HepG2 (cell line): ENCODE results near the gene TOB1. TPM values are rescaled to one million over a fixed set of nuclear protein-coding genes. Genes with fewer than 3 reads are reported as not detected.
A peak's percentile ranks its signal among the peaks of the same experiment; 100 is the strongest.

ENCODE experiments used
- ATM ChIP-seq: fragments of 450-650 bp; IDR thresholded peaks from 2 replicates; pipeline ENCODE4 v1.7.1; 2017; ENCODE audit warnings: mild to moderate bottlenecking, borderline replicate concordance
- EP300 ChIP-seq, 3 experiments: sonication (generic) in 1 of 3; formaldehyde crosslinking in 1 of 3; IDR thresholded peaks; 2 replicates each; pipeline versions ENCODE4 v1.5.1 to v1.6.1; 2011 to 2020; ENCODE audit warnings: low read depth in 2 of 3, low read length in 2 of 3, borderline replicate concordance in 1 of 3, improper control_type of control experiment in 1 of 3, mild to moderate bottlenecking in 1 of 3, missing genetic modification reagents in 1 of 3, moderate library complexity in 1 of 3
- HOXA3 ChIP-seq: sonication (generic); formaldehyde crosslinking; IDR thresholded peaks from 2 replicates; pipeline ENCODE4 v1.5.0; 2020; ENCODE audit warnings: missing genetic modification reagents
- JDP2 ChIP-seq: sonication (generic); formaldehyde crosslinking; IDR thresholded peaks from 2 replicates; pipeline ENCODE4 v1.8.1; 2022; ENCODE audit warnings: missing genetic modification reagents, borderline replicate concordance
- KAT7 ChIP-seq: IDR thresholded peaks from 2 replicates; pipeline ENCODE4 v1.6.1; 2018; ENCODE audit warnings: borderline replicate concordance, missing compliant biosample characterization
- MAFF ChIP-seq: IDR thresholded peaks from 2 replicates; pipeline ENCODE4 v1.6.1; 2011; ENCODE audit warnings: low read depth, low read length, improper control_type of control experiment
- MXD4 ChIP-seq: IDR thresholded peaks from 2 replicates; pipeline ENCODE4 v1.6.1; 2016; ENCODE audit warnings: mild to moderate bottlenecking, missing biosample characterization, missing genetic modification reagents
- SKI ChIP-seq: fragments of 450-650 bp; IDR thresholded peaks from one replicate; pipeline ENCODE4 v1.6.1; 2018; ENCODE audit warnings: mild to moderate bottlenecking; ENCODE audit not compliant: partially characterized antibody
- ZNF260 ChIP-seq: sonication (generic); formaldehyde crosslinking; IDR thresholded peaks from 2 replicates; pipeline ENCODE4 v1.4.0; 2020; ENCODE audit warnings: missing genetic modification reagents, low read depth, mild to moderate bottlenecking, borderline replicate concordance
- ZNF282 ChIP-seq: fragments of 450-650 bp; IDR thresholded peaks from 2 replicates; pipeline ENCODE4 v1.6.1; 2018; ENCODE audit not compliant: partially characterized antibody
- ZNF317 ChIP-seq: sonication (generic); formaldehyde crosslinking; IDR thresholded peaks from 2 replicates; pipeline ENCODE4 v1.5.0; 2020; ENCODE audit warnings: mild to moderate bottlenecking, missing genetic modification reagents
- ZNF816 ChIP-seq: sonication (generic); formaldehyde crosslinking; IDR thresholded peaks from 2 replicates; pipeline ENCODE4 v1.8.0; 2022; ENCODE audit warnings: missing genetic modification reagents, mild to moderate bottlenecking, borderline replicate concordance
- ZNF850 ChIP-seq: sonication (generic); formaldehyde crosslinking; conservative IDR thresholded peaks from 2 replicates; pipeline ENCODE4 v1.9.0; 2021; ENCODE audit warnings: mild to moderate bottlenecking, missing genetic modification reagents
- polyA plus RNA-seq, 8 experiments: library from polyadenylated mRNA; depleted of rRNA in 3 of 8; stranded (reverse) in 7 of 8; unstranded in 1 of 8; fragments of >200 nt; fragmentation: Illumina TruSeq in 4 of 8; extraction: Trizol in 4 of 8; gene quantifications; 2 replicates each; pipeline versions ENCODE4 v1.2.1 to v1.2.3, GENCODE V29; 2011 to 2016; ENCODE audit warnings: low read depth in 4 of 8, missing spikeins in 1 of 8, mixed read lengths in 1 of 8; ENCODE audit not compliant: insufficient read depth in 1 of 8
- total RNA-seq, 5 experiments: library from RNA; depleted of rRNA; stranded (reverse); fragments of >200 nt; fragmentation: Illumina TruSeq; extraction: Trizol; gene quantifications; 2 replicates each; pipeline ENCODE4 v1.2.3, GENCODE V29; 2016; ENCODE audit warnings: low read depth in 1 of 5
- TF ChIP-seq, protein P1 (sequence below): sonication (generic); formaldehyde crosslinking; IDR thresholded peaks from 2 replicates; pipeline ENCODE4 v1.4.0; 2020; ENCODE audit warnings: missing genetic modification reagents, borderline replicate concordance
- TF ChIP-seq, protein P2 (sequence below): sonication (generic); formaldehyde crosslinking; IDR thresholded peaks from 2 replicates; pipeline ENCODE4 v1.5.1; 2020; ENCODE audit warnings: missing genetic modification reagents, mild to moderate bottlenecking, borderline replicate concordance
- TF ChIP-seq, protein P3 (sequence below): sonication (generic); formaldehyde crosslinking; IDR thresholded peaks from 2 replicates; pipeline ENCODE4; 2020; ENCODE audit warnings: missing genetic modification reagents, mild to moderate bottlenecking, borderline replicate concordance
- TF ChIP-seq, protein P4 (sequence below): sonication (generic); formaldehyde crosslinking; IDR thresholded peaks from 2 replicates; pipeline ENCODE4 v1.8.1; 2023; ENCODE audit warnings: missing genetic modification reagents, mild to moderate bottlenecking, borderline replicate concordance

The TOB1 gene
- total and polyA plus RNA-seq, 2 of the 13 experiments (the other 11 are each of a cell fraction or from before 2014, with no cell fraction given), result 21.9 to 57.7 TPM

DNA sequence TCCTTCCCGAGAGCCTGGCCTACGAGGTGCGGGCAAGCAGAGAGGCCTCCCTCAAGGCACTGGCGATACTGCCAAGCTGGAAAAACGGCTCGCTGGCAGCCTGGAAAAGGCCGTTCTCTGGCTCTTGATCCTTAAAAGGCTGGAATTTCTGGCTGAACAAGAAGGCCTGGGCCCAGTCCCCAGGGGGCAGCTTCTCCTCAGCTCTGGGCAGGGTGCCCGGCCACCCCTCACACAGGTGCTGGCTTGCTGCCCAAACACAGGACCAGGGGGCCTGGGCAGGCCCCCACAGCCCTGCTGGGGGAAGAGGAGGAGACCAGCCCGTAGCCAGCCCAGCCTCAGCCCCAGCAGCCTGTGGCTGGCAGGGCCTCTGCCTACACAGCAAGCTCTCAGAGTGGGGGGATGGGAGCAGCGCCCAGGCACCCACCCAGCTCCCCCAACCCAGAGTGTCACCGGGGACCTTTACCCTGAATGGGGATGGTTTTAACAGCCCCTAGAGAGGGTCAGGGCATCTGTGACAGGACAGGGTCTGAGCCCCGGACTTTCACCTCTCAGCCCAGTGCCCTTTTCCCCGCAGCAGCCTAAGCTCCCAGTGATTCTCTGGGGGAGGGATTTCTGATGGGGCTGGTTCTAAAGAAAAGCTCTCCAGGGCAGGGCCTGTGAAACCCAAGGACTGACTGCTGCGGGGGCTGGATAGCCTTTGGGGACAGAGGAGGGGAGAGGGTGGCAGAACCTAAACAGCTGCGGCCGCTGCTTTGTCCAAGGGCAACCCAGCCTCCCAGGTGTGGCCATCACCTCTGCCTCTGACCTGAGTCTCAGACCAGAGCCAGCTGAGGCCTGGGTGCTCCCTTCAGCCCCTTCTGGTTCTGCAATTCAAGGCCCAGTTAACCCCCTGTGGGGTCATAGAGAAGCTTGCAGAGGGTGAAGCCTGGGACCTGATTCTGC is 38.6 kb upstream of the TOB1 start (continued):
- TF ChIP-seq, protein P1, sequence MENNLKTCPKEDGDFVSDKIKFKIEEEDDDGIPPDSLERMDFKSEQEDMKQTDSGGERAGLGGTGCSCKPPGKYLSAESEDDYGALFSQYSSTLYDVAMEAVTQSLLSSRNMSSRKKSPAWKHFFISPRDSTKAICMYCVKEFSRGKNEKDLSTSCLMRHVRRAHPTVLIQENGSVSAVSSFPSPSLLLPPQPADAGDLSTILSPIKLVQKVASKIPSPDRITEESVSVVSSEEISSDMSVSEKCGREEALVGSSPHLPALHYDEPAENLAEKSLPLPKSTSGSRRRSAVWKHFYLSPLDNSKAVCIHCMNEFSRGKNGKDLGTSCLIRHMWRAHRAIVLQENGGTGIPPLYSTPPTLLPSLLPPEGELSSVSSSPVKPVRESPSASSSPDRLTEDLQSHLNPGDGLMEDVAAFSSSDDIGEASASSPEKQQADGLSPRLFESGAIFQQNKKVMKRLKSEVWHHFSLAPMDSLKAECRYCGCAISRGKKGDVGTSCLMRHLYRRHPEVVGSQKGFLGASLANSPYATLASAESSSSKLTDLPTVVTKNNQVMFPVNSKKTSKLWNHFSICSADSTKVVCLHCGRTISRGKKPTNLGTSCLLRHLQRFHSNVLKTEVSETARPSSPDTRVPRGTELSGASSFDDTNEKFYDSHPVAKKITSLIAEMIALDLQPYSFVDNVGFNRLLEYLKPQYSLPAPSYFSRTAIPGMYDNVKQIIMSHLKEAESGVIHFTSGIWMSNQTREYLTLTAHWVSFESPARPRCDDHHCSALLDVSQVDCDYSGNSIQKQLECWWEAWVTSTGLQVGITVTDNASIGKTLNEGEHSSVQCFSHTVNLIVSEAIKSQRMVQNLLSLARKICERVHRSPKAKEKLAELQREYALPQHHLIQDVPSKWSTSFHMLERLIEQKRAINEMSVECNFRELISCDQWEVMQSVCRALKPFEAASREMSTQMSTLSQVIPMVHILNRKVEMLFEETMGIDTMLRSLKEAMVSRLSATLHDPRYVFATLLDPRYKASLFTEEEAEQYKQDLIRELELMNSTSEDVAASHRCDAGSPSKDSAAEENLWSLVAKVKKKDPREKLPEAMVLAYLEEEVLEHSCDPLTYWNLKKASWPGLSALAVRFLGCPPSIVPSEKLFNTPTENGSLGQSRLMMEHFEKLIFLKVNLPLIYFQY, result no peak; the same call in 1 of the 2 replicates
- TF ChIP-seq ZNF282, result no peak
- 0 out of 2 replicates have a peak, but pooled peaks have one; percentile 59 for TF ChIP-seq ZNF260 (CRISPR knock-in tag)
- TF ChIP-seq ATM, result no peak
- peak; percentile 58; the same call in 1 of the 2 replicates for TF ChIP-seq HOXA3 (CRISPR knock-in tag)
- TF ChIP-seq MAFF, result no peak
- no peak; the same call in 1 of the 2 replicates for TF ChIP-seq ZNF317 (CRISPR knock-in tag)
- TF ChIP-seq SKI, result peak; percentile 24
- TF ChIP-seq JDP2 (CRISPR knock-in tag), result no peak
- TF ChIP-seq, protein P2, sequence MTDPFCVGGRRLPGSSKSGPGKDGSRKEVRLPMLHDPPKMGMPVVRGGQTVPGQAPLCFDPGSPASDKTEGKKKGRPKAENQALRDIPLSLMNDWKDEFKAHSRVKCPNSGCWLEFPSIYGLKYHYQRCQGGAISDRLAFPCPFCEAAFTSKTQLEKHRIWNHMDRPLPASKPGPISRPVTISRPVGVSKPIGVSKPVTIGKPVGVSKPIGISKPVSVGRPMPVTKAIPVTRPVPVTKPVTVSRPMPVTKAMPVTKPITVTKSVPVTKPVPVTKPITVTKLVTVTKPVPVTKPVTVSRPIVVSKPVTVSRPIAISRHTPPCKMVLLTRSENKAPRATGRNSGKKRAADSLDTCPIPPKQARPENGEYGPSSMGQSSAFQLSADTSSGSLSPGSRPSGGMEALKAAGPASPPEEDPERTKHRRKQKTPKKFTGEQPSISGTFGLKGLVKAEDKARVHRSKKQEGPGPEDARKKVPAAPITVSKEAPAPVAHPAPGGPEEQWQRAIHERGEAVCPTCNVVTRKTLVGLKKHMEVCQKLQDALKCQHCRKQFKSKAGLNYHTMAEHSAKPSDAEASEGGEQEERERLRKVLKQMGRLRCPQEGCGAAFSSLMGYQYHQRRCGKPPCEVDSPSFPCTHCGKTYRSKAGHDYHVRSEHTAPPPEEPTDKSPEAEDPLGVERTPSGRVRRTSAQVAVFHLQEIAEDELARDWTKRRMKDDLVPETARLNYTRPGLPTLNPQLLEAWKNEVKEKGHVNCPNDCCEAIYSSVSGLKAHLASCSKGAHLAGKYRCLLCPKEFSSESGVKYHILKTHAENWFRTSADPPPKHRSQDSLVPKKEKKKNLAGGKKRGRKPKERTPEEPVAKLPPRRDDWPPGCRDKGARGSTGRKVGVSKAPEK (CRISPR knock-in tag), result no peak
- TF ChIP-seq, protein P3, sequence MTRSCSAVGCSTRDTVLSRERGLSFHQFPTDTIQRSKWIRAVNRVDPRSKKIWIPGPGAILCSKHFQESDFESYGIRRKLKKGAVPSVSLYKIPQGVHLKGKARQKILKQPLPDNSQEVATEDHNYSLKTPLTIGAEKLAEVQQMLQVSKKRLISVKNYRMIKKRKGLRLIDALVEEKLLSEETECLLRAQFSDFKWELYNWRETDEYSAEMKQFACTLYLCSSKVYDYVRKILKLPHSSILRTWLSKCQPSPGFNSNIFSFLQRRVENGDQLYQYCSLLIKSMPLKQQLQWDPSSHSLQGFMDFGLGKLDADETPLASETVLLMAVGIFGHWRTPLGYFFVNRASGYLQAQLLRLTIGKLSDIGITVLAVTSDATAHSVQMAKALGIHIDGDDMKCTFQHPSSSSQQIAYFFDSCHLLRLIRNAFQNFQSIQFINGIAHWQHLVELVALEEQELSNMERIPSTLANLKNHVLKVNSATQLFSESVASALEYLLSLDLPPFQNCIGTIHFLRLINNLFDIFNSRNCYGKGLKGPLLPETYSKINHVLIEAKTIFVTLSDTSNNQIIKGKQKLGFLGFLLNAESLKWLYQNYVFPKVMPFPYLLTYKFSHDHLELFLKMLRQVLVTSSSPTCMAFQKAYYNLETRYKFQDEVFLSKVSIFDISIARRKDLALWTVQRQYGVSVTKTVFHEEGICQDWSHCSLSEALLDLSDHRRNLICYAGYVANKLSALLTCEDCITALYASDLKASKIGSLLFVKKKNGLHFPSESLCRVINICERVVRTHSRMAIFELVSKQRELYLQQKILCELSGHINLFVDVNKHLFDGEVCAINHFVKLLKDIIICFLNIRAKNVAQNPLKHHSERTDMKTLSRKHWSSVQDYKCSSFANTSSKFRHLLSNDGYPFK (CRISPR knock-in tag), result peak; percentile 78; the same call in 1 of the 2 replicates
- TF ChIP-seq MXD4, result 0 out of 2 replicates have a peak, but pooled peaks have one; percentile 20
- TF ChIP-seq, protein P4, sequence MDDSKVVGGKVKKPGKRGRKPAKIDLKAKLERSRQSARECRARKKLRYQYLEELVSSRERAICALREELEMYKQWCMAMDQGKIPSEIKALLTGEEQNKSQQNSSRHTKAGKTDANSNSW (CRISPR knock-in tag), result no peak
- TF ChIP-seq EP300 (IDR thresholded peaks at IDR 0.05; ENCODE audit: low read depth in 2 of 2, low read length in 2 of 2), result peak in 1 of 2 experiments; percentile 58; a peak in 2 of 4 replicates
- no peak for TF ChIP-seq EP300 (CRISPR knock-in tag; IDR thresholded peaks at IDR 0.05; ENCODE audit: borderline replicate concordance)
- TF ChIP-seq KAT7 (CRISPR knock-in tag), result peak; percentile 48
- peak; percentile 46; the same call in 1 of the 2 replicates for TF ChIP-seq ZNF816 (CRISPR knock-in tag)
- TF ChIP-seq ZNF850 (CRISPR knock-in tag), result peak; percentile 78; the same call in 1 of the 2 replicates
